ENCODE data around the gene ASMTL. TPM values are rescaled to one million over a fixed set of nuclear protein-coding genes. Genes with fewer than 3 reads are reported as not detected.

Gene ASMTL
- total RNA-seq, 6 experiments from 2014 or later = 26.8 to 35.1 (median 32.8) TPM

DNA sequence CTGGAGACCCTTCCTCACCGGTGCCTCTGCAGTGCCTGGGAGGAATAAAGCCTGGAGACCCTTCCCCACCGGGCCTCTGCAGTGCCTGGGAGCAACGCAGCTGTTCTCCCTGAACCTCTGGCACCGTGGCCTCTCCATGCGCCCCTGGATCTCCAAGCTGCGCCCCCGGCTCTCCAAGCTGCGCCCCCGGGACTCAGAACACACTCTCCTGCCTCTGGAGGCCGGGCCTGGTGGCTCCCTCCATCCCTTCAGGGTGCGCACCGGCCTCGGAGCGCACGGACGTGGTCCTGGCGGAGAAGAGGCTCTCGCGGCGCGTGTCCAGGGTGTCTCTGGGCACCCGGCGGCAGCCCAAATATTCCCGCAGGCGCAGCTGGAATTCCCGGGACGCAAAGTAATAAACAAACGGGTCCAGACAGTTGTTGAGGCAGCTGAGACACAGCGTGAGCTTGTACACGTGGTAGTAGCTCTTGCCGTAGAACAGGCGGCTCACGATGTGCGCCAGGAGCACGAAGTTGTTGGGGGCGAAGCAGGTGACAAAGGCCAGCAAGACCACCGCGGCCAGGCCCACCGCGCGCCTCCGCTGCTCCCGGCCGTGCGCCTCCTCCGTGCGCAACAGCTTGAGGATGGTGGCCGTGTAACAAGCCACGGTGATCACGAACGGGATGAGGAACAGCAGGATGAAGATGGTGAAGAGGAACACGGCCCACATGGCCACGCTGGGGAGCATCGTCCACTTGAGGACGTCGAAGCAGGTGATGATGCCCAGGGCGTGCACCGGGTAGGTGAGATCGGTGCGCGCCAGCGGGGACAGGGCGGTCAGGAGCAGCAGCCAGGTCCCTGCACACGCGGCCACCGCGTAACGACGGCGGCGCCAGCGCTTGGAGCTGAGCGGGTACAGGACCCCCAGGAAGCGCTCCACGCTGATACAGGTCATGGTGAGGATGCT, 12.8 kb upstream of the ASMTL start:
- Mint-ChIP-seq H3K9me3 (no peaks in the 10 kb centered on the region), H3K27me3 (ENCODE audit: insufficient read depth) (peaks cover 31% of the 10 kb centered on the region), H3K4me3 (no peak overlapping the region), H3K4me1 (ENCODE audit: low read depth) (peaks cover 24% of the 10 kb centered on the region), H3K36me3 (ENCODE audit: low read depth) (no peaks in the 10 kb centered on the region), H3K27ac (no peak overlapping the region)
- TF ChIP-seq, protein P1, sequence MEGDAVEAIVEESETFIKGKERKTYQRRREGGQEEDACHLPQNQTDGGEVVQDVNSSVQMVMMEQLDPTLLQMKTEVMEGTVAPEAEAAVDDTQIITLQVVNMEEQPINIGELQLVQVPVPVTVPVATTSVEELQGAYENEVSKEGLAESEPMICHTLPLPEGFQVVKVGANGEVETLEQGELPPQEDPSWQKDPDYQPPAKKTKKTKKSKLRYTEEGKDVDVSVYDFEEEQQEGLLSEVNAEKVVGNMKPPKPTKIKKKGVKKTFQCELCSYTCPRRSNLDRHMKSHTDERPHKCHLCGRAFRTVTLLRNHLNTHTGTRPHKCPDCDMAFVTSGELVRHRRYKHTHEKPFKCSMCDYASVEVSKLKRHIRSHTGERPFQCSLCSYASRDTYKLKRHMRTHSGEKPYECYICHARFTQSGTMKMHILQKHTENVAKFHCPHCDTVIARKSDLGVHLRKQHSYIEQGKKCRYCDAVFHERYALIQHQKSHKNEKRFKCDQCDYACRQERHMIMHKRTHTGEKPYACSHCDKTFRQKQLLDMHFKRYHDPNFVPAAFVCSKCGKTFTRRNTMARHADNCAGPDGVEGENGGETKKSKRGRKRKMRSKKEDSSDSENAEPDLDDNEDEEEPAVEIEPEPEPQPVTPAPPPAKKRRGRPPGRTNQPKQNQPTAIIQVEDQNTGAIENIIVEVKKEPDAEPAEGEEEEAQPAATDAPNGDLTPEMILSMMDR (IDR thresholded peaks at IDR 0.05) = no peak
- no peak for DNase-seq

- no peak overlapping the region for H3K27ac Mint-ChIP-seq
- DNase-seq = no peak
- no peak overlapping the region for H3K4me3 Mint-ChIP-seq
- peaks cover 24% of the 10 kb centered on the region for H3K4me1 Mint-ChIP-seq (ENCODE audit: low read depth)
- TF ChIP-seq, protein P1 (IDR thresholded peaks at IDR 0.05) = no peak
- H3K27me3 Mint-ChIP-seq (ENCODE audit: insufficient read depth) = peaks cover 31% of the 10 kb centered on the region
- no peaks in the 10 kb centered on the region for H3K36me3 Mint-ChIP-seq (ENCODE audit: low read depth)
- H3K9me3 Mint-ChIP-seq = no peaks in the 10 kb centered on the region
These were observed 12.2 kb upstream of the ASMTL start for GRCh38 chrX:1464971-1465285.

GRCh38 chrX:1464041-1464970, 11.6 kb upstream of the ASMTL start:
- no peaks in the 10 kb centered on the region for H3K9me3 Mint-ChIP-seq
- no peak for DNase-seq
- H3K27ac Mint-ChIP-seq = no peak overlapping the region
- H3K36me3 Mint-ChIP-seq (ENCODE audit: low read depth) = no peaks in the 10 kb centered on the region
- peaks cover 28% of the 10 kb centered on the region for H3K27me3 Mint-ChIP-seq (ENCODE audit: insufficient read depth)
- TF ChIP-seq, protein P1 (IDR thresholded peaks at IDR 0.05) = no peak
- H3K4me1 Mint-ChIP-seq (ENCODE audit: low read depth) = peaks cover 24% of the 10 kb centered on the region
- no peak overlapping the region for H3K4me3 Mint-ChIP-seq

- TF ChIP-seq, protein P1 (IDR thresholded peaks at IDR 0.05) = no peak
- peaks cover 24% of the 10 kb centered on the region for H3K4me1 Mint-ChIP-seq (ENCODE audit: low read depth)
- no peak for DNase-seq
- no peak overlapping the region for H3K4me3 Mint-ChIP-seq
- H3K27me3 Mint-ChIP-seq (ENCODE audit: insufficient read depth) = peaks cover 27% of the 10 kb centered on the region
- H3K9me3 Mint-ChIP-seq = no peaks in the 10 kb centered on the region
- H3K36me3 Mint-ChIP-seq (ENCODE audit: low read depth) = no peaks in the 10 kb centered on the region
- H3K27ac Mint-ChIP-seq = no peak overlapping the region
These were observed 10.9 kb upstream of the ASMTL start for GRCh38 chrX:1463581-1463980.

- TF ChIP-seq, protein P1 (IDR thresholded peaks at IDR 0.05) = no peak
- peaks cover 27% of the 10 kb centered on the region for H3K27me3 Mint-ChIP-seq (ENCODE audit: insufficient read depth)
- H3K9me3 Mint-ChIP-seq = no peaks in the 10 kb centered on the region
- peak overlapping the region; percentile 11; the same call in 1 of the 2 replicates for H3K4me3 Mint-ChIP-seq
- peak; percentile 68 for DNase-seq
- H3K4me1 Mint-ChIP-seq (ENCODE audit: low read depth) = peaks cover 19% of the 10 kb centered on the region
- no peak overlapping the region for H3K27ac Mint-ChIP-seq
- H3K36me3 Mint-ChIP-seq (ENCODE audit: low read depth) = no peaks in the 10 kb centered on the region
These were observed 10.0 kb upstream of the ASMTL start for GRCh38 chrX:1462596-1463251.

Data from HFFc6 (cell line).